HUDEP-2 (cell line): ENCODE results near the gene CACNG6.

Source experiments
- DNase-seq, 76 experiments: peaks; one replicate each; lab custom pipeline; 2025; ENCODE audit not compliant: unreplicated experiment in 76 of 76; lab: John Stamatoyannopoulos, UW

The CACNG6 gene

DNA sequence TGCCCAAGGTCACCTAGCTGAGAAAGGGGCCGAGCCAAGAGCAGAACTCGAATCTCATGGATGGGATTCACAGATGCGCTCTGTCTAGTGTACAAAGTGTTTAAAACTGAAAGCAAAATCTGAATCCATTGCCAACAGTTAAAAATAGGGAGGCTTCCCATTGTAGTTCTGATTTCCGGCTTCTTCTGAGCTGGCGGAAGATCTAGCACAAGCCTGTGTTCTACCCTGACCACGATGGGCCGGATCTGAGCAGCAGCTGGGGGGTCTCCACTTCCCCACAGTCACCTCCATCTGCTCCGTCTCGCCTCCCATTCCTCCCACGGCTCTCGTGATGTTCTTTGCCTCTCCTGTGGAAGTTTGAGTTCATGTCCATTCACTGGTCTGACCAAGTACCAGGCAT lies 26.3 kb upstream of the CACNG6 start:
- DNase-seq: no peak

- DNase-seq: no peak
Measured at GRCh38 chr19:53966931-53967330, 24.5 kb upstream of the CACNG6 start.

- DNase-seq: no peak
Measured at GRCh38 chr19:53969366-53969765, 22.1 kb upstream of the CACNG6 start.

DNA sequence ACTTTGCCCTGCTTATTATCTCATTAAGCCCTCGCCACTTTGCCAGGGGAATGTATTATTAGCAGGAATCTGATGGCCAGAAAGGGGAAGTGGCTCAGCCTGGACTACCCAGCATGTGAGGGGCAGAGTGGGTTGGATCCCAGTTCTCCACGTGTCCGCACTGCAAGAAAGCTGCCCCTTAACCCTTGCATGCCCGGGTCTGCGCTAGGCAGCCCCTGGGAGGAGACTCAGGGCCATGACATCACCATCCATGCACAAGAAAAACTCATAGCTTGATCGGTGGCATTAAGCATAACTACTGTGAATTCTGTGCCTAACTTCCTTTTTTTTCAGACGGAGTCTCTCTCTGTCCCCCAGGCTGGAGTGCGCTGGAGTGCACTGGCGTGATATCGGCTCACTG lies 19.8 kb upstream of the CACNG6 start:
- DNase-seq: no peak

DNA sequence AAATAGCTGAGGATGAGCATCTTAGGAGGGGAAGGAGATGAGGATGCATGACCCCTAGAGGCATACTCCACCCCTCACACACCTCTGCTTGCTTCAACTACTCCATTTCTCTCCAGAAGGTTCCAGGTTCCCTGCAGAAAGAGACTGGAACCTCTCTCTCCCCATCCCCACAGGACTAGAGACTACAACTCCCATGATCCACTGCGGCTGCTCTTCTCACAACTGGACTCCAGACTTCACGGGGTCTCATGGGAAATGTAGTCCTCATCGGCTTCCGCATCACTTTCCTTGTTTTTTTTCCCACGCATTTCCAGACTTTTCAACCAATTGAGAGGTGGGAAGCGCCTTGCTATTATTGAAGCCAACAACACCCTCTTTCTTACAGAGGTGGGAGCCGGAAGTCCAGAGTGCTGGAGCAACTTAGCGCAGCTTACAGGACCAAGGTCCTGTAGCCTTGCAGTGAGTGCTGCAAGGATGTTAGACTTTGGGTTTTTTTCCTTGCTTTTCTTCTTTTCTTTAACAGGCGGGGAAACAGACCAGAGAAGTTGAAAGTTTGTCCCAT lies 13.9 kb upstream of the CACNG6 start:
- peak in 62 of 76 experiments; percentile 7 to 72 (median 42) for DNase-seq

DNA sequence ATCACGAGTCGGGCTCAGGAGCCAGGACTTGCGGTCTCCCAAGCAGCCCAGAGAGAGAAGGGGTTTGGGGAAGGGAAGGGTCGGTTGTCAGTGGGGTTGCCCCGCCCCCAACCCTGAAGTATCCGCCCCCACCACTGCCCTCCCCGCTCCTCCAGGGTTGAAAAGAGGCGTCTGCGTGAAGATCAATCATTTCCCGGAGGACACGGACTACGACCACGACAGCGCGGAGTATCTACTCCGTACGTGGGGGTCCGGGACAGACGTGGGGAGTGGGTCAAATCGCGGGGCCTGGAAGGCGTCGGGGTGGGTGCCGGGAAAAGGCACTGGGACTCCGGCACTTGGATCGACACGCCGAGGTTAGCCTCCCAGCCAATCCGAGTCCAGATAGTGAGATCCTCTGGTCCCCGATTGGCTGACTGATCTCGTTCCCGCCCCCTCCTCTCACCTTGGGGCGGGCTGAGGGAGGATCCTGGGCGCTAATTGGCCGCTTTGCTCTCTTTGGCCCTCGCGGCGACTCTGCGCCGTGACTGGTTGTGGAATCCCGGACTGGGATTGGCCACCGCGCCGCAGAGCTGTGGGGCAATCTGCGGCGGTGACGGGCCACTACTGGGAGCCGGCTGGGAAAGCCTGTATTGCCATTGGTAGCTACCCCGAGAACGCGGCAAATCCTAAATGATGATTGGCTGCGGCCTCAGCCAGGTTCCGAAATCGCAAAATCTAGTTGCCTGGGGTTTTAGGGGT lies 13.3 kb upstream of the CACNG6 start:
- peak in 22 of 76 experiments; percentile 6 to 44 (median 24) for DNase-seq

- no peak for DNase-seq
Measured at GRCh38 chr19:53978975-53979801, 12.2 kb upstream of the CACNG6 start.

- DNase-seq: no peak
Measured at GRCh38 chr19:53980539-53981375, 10.7 kb upstream of the CACNG6 start.

DNA sequence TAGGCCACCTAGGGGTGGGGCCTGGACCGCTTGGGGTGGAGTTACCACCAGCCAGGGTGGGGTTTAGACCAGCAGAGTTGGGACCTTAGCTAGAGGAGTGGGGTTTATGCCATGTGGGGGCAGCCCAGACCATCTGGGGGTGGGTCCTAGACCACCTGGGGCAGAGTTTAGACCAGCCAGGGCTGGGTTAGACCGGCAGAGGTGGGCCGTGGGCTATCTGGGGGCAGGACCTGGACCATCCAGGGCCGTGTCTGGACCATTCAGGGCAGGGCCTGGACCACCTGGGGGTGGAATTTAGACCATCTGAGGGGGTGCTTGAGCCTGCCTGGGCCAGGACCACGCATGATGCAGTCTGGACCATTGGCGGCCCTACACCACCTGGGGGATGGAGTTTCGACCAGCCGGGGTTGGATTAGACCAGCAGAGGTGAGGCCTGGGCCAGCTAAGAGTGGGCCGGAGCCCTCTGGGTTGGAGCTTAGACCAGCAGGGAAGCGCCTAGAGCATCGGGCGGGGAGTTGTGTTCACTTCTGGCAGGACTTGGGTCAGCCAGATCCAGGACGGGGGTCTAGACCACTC lies 10.0 kb upstream of the CACNG6 start:
- DNase-seq: no peak

GRCh38 chr19:53982001-53982451 lies 9.4 kb upstream of the CACNG6 start:
- DNase-seq: peak in 1 of 76 experiments; percentile 4

GRCh38 chr19:53982611-53983010 lies 8.8 kb upstream of the CACNG6 start:
- peak in 53 of 76 experiments; percentile 3 to 69 (median 42) for DNase-seq

DNA sequence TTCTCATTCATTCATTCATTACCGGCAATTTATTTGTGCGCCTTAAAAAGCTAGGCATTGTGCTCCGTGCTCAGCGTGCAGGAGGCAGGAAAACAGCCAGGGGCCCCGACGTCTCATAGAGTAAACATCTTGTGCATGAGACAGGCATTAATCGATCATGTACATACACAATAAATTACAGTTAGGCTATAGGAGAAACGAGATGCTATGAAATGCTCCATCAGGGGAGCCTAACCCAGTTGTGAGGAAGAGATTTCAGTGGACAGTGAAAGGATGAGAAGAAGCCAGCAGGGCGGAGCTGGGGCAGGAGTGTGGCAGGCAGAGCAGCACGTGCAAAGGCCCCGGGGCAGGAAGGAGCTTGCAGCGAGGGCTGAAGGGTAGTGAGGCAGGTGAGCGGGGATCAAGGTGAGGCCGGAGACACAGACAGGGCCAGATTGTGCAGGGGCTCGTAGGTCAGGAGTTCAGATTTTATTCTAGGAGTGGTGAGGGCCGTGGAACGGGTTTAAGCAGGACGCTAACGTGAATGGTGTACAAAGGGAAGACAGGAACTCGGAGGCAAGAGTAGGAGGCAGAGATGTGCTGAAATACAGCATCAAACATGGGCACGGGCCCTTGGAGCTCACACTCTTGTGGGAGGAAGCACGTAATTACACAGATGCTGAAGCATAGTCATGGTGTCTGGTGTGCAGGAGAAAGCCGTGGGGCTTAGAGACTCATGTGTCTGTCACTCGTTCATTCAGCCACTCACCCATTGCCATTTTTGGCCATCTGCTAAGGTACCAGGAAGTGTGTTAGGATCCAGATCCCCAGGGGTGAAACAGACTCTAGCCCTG lies 7.8 kb upstream of the CACNG6 start:
- no peak for DNase-seq

- no peak for DNase-seq
Measured at GRCh38 chr19:53985863-53986262, 5.6 kb upstream of the CACNG6 start.

- no peak for DNase-seq
Measured at GRCh38 chr19:53988981-53989380, 2.5 kb upstream of the CACNG6 start.

- no peak for DNase-seq
Measured at GRCh38 chr19:53989600-53990533, 1.6 kb upstream of the CACNG6 start.

DNA sequence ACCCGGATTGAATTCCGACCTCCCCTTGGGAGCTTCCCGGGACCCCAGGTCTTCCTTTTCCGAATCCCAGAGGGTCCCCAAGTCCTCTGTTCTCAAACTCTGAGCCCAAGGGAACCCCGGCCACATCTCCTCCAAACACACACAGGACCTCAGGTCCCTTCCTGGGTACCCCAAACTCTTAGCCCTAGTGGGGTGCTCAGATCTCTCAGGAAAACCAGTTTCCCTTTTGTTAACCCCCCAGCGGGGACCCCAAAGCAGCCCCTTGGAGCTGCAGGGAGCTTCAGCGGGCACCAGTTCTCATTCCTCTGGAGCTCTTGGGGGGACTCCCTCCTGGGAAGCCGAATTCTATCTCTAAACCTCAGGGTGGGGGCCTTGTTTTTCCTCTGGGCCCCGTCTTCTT lies 774 bp downstream of the CACNG6 start:
- DNase-seq: no peak

DNA sequence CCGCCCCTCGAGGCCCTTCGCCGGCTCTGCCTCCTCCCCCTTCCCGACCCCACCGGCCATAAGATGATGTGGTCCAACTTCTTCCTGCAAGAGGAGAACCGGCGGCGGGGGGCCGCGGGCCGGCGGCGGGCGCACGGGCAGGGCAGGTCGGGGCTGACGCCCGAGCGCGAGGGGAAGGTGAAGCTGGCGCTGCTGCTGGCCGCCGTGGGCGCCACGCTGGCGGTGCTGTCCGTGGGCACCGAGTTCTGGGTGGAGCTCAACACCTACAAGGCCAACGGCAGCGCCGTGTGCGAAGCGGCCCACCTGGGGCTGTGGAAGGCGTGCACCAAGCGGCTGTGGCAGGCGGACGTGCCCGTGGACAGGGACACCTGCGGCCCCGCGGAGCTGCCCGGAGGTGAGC lies 1.4 kb downstream of the CACNG6 start:
- DNase-seq: no peak

DNA sequence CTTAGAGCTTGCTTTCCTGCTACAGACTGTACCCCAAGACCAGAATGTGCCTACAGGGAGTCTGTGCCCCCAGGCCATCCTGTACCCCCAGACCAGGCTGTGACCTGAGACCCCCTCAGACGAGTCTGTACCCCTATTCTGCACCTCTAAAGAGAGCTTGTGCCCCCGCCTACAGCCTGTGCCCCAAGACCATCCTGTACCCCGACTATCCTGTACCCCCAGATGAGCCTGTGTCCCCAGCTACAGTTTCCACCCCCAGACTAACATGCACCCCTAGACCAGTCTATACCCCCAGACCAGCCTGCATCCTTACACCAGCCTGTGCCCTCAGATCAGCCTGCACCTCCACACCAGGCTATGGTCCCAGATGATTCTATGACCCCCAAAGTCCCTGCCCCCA lies 2.0 kb downstream of the CACNG6 start:
- DNase-seq: no peak
